Skeletal muscle satellite cell (primary cell): ENCODE data around the gene SMARCAD1.

ENCODE experiments used
- H3K27me3 ChIP-seq: 2 replicates; pipeline ENCODE4 v1.7.0; 2013; ENCODE audit warnings: low read length; ENCODE audit not compliant: control insufficient read depth, insufficient read depth
- H3K36me3 ChIP-seq: 2 replicates; pipeline ENCODE4 v1.7.0; 2013; ENCODE audit warnings: mild to moderate bottlenecking, control low read depth, low read length; ENCODE audit not compliant: insufficient read depth
- H3K4me1 ChIP-seq: 2 replicates; pipeline ENCODE4 v1.7.0; 2013; ENCODE audit warnings: low read length; ENCODE audit not compliant: control insufficient read depth, insufficient read depth
- H3K4me2 ChIP-seq: 2 replicates; pipeline ENCODE4 v1.7.0; 2013; ENCODE audit warnings: mild to moderate bottlenecking, low read length
- H3K4me3 ChIP-seq: 2 replicates; pipeline ENCODE4 v1.7.0; 2013; ENCODE audit warnings: low read length
- H3K9ac ChIP-seq: 2 replicates; pipeline ENCODE4 v1.7.0; 2013; ENCODE audit warnings: mild to moderate bottlenecking, low read depth, low read length, moderate library complexity
- H3K9me3 ChIP-seq: replicated peaks from 2 replicates; pipeline ENCODE4 v1.7.0; 2013; ENCODE audit warnings: mild to moderate bottlenecking, control low read depth, low read length

SMARCAD1 gene

GRCh38 chr4:94232519-94232918 is 24.9 kb downstream of the SMARCAD1 start:
- Histone ChIP-seq H3K9ac (no peak overlapping the region), H3K4me1 (peaks cover 14% of the 10 kb centered on the region), H3K27me3 (no peaks in the 10 kb centered on the region), H3K4me3 (no peak overlapping the region), H3K4me2 (no peak overlapping the region), H3K9me3 (no peaks in the 10 kb centered on the region), H3K36me3 (peaks cover 39% of the 10 kb centered on the region)

GRCh38 chr4:94235825-94236224 is 28.2 kb downstream of the SMARCAD1 start:
- H3K27me3 ChIP-seq, result no peaks in the 10 kb centered on the region
- H3K4me3 ChIP-seq, result no peak overlapping the region
- peaks cover 40% of the 10 kb centered on the region for H3K36me3 ChIP-seq

DNA sequence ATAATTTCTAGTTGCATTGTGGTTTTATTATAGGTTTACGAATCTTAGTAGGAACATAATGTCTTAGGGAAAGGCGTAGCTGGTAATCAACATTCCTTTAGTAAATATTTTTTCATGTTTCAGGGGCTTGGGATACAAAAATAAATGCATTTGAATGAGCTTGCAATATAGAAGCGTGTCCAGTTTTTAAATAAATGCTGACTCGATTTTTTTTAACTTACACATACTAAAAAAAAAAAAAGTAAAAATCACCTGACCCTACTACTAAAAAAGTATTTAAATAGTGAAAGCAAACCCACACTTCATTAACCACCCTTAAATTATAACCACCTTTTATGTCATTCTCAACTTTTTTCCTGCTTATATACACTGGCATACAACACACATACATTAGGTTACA is 29.6 kb downstream of the SMARCAD1 start:
- H3K4me1 ChIP-seq, result peaks cover 14% of the 10 kb centered on the region
- H3K27me3 ChIP-seq, result no peaks in the 10 kb centered on the region
- H3K9me3 ChIP-seq, result no peaks in the 10 kb centered on the region
- no peak overlapping the region for H3K4me2 ChIP-seq
- H3K9ac ChIP-seq, result no peak overlapping the region
- H3K4me3 ChIP-seq, result no peak overlapping the region
- H3K36me3 ChIP-seq, result peaks cover 50% of the 10 kb centered on the region

More at GRCh38 chr4:94235825-94236224, 28.2 kb downstream of the SMARCAD1 start:
- no peak overlapping the region for H3K4me2 ChIP-seq
- H3K9me3 ChIP-seq, result no peaks in the 10 kb centered on the region
- no peak overlapping the region for H3K9ac ChIP-seq
- peaks cover 14% of the 10 kb centered on the region for H3K4me1 ChIP-seq

- Histone ChIP-seq H3K36me3 (peaks cover 57% of the 10 kb centered on the region), H3K27me3 (no peaks in the 10 kb centered on the region), H3K9ac (no peak overlapping the region), H3K4me2 (no peak overlapping the region), H3K9me3 (no peaks in the 10 kb centered on the region), H3K4me1 (peaks cover 8% of the 10 kb centered on the region), H3K4me3 (no peak overlapping the region)
Measured at GRCh38 chr4:94238160-94238559, 30.5 kb downstream of the SMARCAD1 start.

DNA sequence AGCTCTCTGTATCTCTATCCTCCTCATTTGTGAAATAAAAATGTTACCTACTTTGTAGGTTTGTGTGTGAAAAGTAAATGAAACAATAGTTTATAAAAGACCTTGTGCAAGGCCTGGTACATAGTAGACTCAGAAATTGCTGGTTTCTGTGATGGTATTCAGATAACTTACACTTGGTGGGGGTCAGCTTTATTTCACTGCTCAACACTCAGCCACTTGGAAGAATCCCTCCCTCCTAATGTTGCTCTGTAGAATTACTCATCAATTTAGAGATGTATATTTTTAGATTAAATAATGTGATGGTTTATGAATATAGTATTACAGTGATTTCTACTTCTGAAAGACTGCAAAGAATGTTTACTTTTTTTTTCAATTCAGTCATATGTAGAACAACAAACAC is 32.7 kb downstream of the SMARCAD1 start:
- H3K36me3 ChIP-seq, result peaks cover 63% of the 10 kb centered on the region
- H3K9ac ChIP-seq, result no peak overlapping the region
- H3K27me3 ChIP-seq, result no peaks in the 10 kb centered on the region
- H3K4me2 ChIP-seq, result no peak overlapping the region
- no peaks in the 10 kb centered on the region for H3K4me1 ChIP-seq
- no peak overlapping the region for H3K4me3 ChIP-seq
- no peaks in the 10 kb centered on the region for H3K9me3 ChIP-seq

DNA sequence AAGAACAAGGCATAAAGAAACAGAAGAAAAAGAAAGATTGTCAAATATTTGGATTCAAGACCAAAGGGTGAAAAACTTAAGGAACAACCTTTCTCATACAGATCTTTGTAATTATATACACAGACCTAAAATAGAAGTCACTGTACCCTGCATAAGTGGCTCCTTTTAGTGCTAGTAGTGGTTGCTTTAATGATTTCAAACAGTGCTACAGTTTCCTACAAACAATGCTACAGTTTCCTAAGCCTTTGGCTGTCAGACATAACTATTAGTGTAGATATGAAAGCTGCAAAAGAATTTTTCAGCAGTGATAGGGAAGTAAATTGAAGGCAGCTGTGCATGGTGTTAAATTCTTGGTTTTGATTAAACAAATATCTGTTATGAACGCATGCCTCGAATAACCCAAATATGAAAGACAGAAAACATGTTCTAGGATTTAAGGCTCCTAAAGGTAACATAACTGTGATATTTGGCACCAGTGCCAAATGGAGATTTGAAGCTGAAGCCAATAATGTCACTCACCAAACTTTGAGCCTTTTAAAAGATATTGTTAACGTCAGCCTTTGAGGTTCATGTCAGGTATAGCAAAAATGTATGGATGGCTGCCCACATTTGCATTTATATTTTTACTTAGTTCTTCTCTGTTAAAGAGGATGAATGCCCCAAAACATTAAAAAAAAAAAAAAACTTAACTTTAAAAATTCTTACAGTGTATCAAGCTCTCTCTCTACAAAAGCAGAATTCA is 36.6 kb downstream of the SMARCAD1 start:
- no peaks in the 10 kb centered on the region for H3K4me1 ChIP-seq
- peaks cover 62% of the 10 kb centered on the region for H3K36me3 ChIP-seq
- no peak overlapping the region for H3K4me2 ChIP-seq
- H3K9me3 ChIP-seq, result no peaks in the 10 kb centered on the region
- no peak overlapping the region for H3K4me3 ChIP-seq
- H3K27me3 ChIP-seq, result no peaks in the 10 kb centered on the region
- H3K9ac ChIP-seq, result no peak overlapping the region

- Histone ChIP-seq H3K4me1 (no peaks in the 10 kb centered on the region), H3K4me3 (no peak overlapping the region), H3K4me2 (no peak overlapping the region), H3K9ac (no peak overlapping the region), H3K9me3 (no peaks in the 10 kb centered on the region), H3K36me3 (peaks cover 64% of the 10 kb centered on the region), H3K27me3 (no peaks in the 10 kb centered on the region)
Measured at GRCh38 chr4:94244829-94245185, 37.1 kb downstream of the SMARCAD1 start.

- Histone ChIP-seq H3K9ac (no peak overlapping the region), H3K4me1 (no peaks in the 10 kb centered on the region), H3K36me3 (peaks cover 25% of the 10 kb centered on the region), H3K4me3 (no peak overlapping the region), H3K27me3 (no peaks in the 10 kb centered on the region), H3K9me3 (no peaks in the 10 kb centered on the region), H3K4me2 (no peak overlapping the region)
Measured at GRCh38 chr4:94251094-94251493, 43.4 kb downstream of the SMARCAD1 start.

DNA sequence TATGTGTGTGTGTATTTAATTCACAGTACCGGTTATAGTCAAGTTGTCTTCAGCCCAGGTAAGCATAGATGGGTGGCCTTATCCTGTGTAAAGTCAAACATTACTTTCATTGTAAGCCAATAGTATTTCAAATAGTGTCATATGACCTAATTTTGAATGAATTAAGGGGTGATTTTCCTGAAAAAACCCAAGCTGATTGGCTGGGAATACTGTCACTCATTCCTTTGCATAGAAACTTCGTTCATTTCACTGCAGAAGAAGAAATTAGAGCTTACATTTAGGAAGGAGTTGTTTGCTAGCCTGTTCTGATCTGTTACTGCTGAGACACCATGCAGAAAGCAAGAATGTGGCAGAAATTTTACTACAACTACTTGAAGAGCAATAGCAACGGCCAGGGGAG is 45.4 kb downstream of the SMARCAD1 start:
- Histone ChIP-seq H3K9ac (no peak overlapping the region), H3K27me3 (no peaks in the 10 kb centered on the region), H3K9me3 (no peaks in the 10 kb centered on the region), H3K36me3 (peaks cover 20% of the 10 kb centered on the region), H3K4me3 (no peak overlapping the region), H3K4me1 (no peaks in the 10 kb centered on the region), H3K4me2 (no peak overlapping the region)

GRCh38 chr4:94256144-94256783 is 48.6 kb downstream of the SMARCAD1 start:
- Histone ChIP-seq H3K4me3 (no peak overlapping the region), H3K9me3 (no peaks in the 10 kb centered on the region), H3K4me1 (no peaks in the 10 kb centered on the region), H3K36me3 (peaks cover 14% of the 10 kb centered on the region), H3K4me2 (no peak overlapping the region), H3K27me3 (no peaks in the 10 kb centered on the region), H3K9ac (no peak overlapping the region)

GRCh38 chr4:94256828-94257227 is 49.2 kb downstream of the SMARCAD1 start:
- H3K9ac ChIP-seq, result no peak overlapping the region
- peaks cover 14% of the 10 kb centered on the region for H3K36me3 ChIP-seq
- H3K9me3 ChIP-seq, result no peaks in the 10 kb centered on the region
- no peaks in the 10 kb centered on the region for H3K4me1 ChIP-seq
- H3K4me3 ChIP-seq, result no peak overlapping the region
- H3K4me2 ChIP-seq, result no peak overlapping the region
- no peaks in the 10 kb centered on the region for H3K27me3 ChIP-seq
